SK-N-SH (cell line): ENCODE data around the gene WDR48. TPM values are rescaled to one million over a fixed set of nuclear protein-coding genes. Genes with fewer than 3 reads are reported as not detected.
A peak's percentile ranks its signal among the peaks of the same experiment; 100 is the strongest.

Source experiments
- CTCF ChIA-PET: fragments of 300-600, 350-600 bp; formaldehyde crosslinking; extraction: SDS; loops from one replicate; lab custom pipeline; 2021; lab: Yijun Ruan, JAX
- POLR2A ChIA-PET: fragments of 350-600 bp; sonication (Branson Sonifier 250); formaldehyde crosslinking; extraction: SDS; loops from one replicate; lab custom pipeline; 2020; ENCODE audit warnings: antibody characterized with exemption, inconsistent platforms; lab: Yijun Ruan, JAX
- DNase-seq: peaks from one replicate; pipeline ENCODE4 v3.0.0; 2012
- H2AFZ ChIP-seq: fragments of 200-600 bp; sonication (generic); 2 replicates; pipeline ENCODE4 v1.8.1; 2016; ENCODE audit warnings: antibody characterized with exemption, mild to moderate bottlenecking, low read depth
- H3F3A ChIP-seq: fragments of 200-600 bp; sonication (generic); replicated peaks from 2 replicates; pipeline ENCODE3; 2016; ENCODE audit warnings: antibody characterized with exemption, mild to moderate bottlenecking; ENCODE audit not compliant: insufficient read depth
- H3K27ac ChIP-seq, 2 experiments: fragments of 200-500 bp in 1 of 2; fragments of 200-600 bp in 1 of 2; sonication (Bioruptor generic) in 1 of 2; sonication (generic), shearing (Covaris generic) in 1 of 2; 2 replicates each; pipeline versions ENCODE4 v1.5.1 to v1.6.1; 2014 to 2016; ENCODE audit warnings: low read depth in 2 of 2, inconsistent platforms in 1 of 2, low read length in 1 of 2, mild to moderate bottlenecking in 1 of 2, mixed read lengths in 1 of 2
- H3K27me3 ChIP-seq: fragments of 200-600 bp; sonication (generic), shearing (Covaris generic); 2 replicates; pipeline ENCODE4 v1.6.1; 2016; ENCODE audit warnings: mixed run types; ENCODE audit not compliant: insufficient read depth
- H3K36me3 ChIP-seq, 2 experiments: fragments of 200-500 bp in 1 of 2; fragments of 200-600 bp in 1 of 2; sonication (Bioruptor generic) in 1 of 2; sonication (generic) in 1 of 2; replicated peaks in 1 of 2; 2 replicates each; pipeline versions ENCODE3 to v1.5.1; 2014 to 2016; ENCODE audit warnings: low read length in 1 of 2, mild to moderate bottlenecking in 1 of 2; ENCODE audit not compliant: insufficient read depth in 2 of 2, control insufficient read depth in 1 of 2
- H3K4me1 ChIP-seq, 2 experiments: fragments of 200-500 bp in 1 of 2; fragments of 200-600 bp in 1 of 2; sonication (Bioruptor generic) in 1 of 2; sonication (generic), shearing (Covaris generic) in 1 of 2; 2 replicates each; pipeline versions ENCODE4 v1.5.1 to v1.6.1; 2014 to 2016; ENCODE audit warnings: low read depth in 1 of 2, low read length in 1 of 2, mixed run types in 1 of 2; ENCODE audit not compliant: insufficient read depth in 2 of 2, control insufficient read depth in 1 of 2
- H3K4me2 ChIP-seq: fragments of 200-600 bp; sonication (generic), shearing (Covaris generic); 2 replicates; pipeline ENCODE4 v1.6.1; 2017; ENCODE audit warnings: mixed run types
- H3K4me3 ChIP-seq, 2 experiments: fragments of 200-500 bp in 1 of 2; fragments of 200-600 bp in 1 of 2; sonication (Bioruptor generic) in 1 of 2; sonication (generic), shearing (Covaris generic) in 1 of 2; 2 replicates each; pipeline versions ENCODE4 v1.5.1 to v1.8.1; 2014 to 2016; ENCODE audit warnings: low read depth in 2 of 2, inconsistent platforms in 1 of 2, low read length in 1 of 2, mild to moderate bottlenecking in 1 of 2, mixed read lengths in 1 of 2, moderate library complexity in 1 of 2
- H3K79me2 ChIP-seq: fragments of 200-600 bp; sonication (generic); 2 replicates; pipeline ENCODE4 v1.8.1; 2017; ENCODE audit warnings: mild to moderate bottlenecking; ENCODE audit not compliant: insufficient read depth
- H3K9ac ChIP-seq: fragments of 200-600 bp; sonication (generic); 2 replicates; pipeline ENCODE4 v1.6.1; 2017; ENCODE audit warnings: mixed run types
- H3K9me2 ChIP-seq: fragments of 200-600 bp; sonication (generic); 2 replicates; pipeline ENCODE4 v1.6.1; 2017; ENCODE audit warnings: mixed run types
- H3K9me3 ChIP-seq: fragments of 200-600 bp; sonication (generic); 2 replicates; pipeline ENCODE4 v1.6.1; 2017; ENCODE audit warnings: mixed run types, mild to moderate bottlenecking, moderate library complexity
- H4K20me1 ChIP-seq: fragments of 200-600 bp; sonication (generic); 2 replicates; pipeline ENCODE4 v1.6.1; 2017; ENCODE audit warnings: mild to moderate bottlenecking, mixed run types; ENCODE audit not compliant: insufficient read depth
- CHD2 ChIP-seq: fragments of 150-350 bp; IDR thresholded peaks from 2 replicates; pipeline ENCODE4 v1.6.1; 2018; ENCODE audit warnings: low read length; ENCODE audit not compliant: partially characterized antibody
- ELF1 ChIP-seq: IDR thresholded peaks from 2 replicates; pipeline ENCODE4 v1.4.0; 2012
- EP300 ChIP-seq, 2 experiments: IDR thresholded peaks; 2 replicates each; pipeline versions ENCODE4 v1.4.0 to v1.6.1; 2012; ENCODE audit warnings: borderline replicate concordance in 1 of 2, low read depth in 1 of 2, low read length in 1 of 2
- EZH2phosphoT487 ChIP-seq: fragments of 200-600 bp; sonication (generic); IDR thresholded peaks from 2 replicates; pipeline ENCODE4 v1.6.1; 2017; ENCODE audit warnings: low read depth, mixed run types, mild to moderate bottlenecking, antibody characterized with exemption, moderate library complexity, borderline replicate concordance
- FOSL2 ChIP-seq: IDR thresholded peaks from 2 replicates; pipeline ENCODE4 v1.4.0; 2012; ENCODE audit warnings: low read depth, mild to moderate bottlenecking, moderate library complexity, borderline replicate concordance
- FOXM1 ChIP-seq: IDR thresholded peaks from 2 replicates; pipeline ENCODE4 v1.4.0; 2012; ENCODE audit warnings: low read depth, mild to moderate bottlenecking
- GATA2 ChIP-seq: sonication (generic); formaldehyde crosslinking; IDR thresholded peaks from 2 replicates; pipeline ENCODE4 v1.5.0; 2020; ENCODE audit warnings: mild to moderate bottlenecking, missing genetic modification reagents
- JUND ChIP-seq: IDR thresholded peaks from 2 replicates; pipeline ENCODE4 v1.4.0; 2012
- MEF2A ChIP-seq: IDR thresholded peaks from 2 replicates; pipeline ENCODE4 v1.4.0; 2012; ENCODE audit warnings: low read depth, borderline replicate concordance
- MXI1 ChIP-seq: IDR thresholded peaks from 2 replicates; pipeline ENCODE4 v1.6.1; 2012; ENCODE audit warnings: mild to moderate bottlenecking, low read depth, low read length, improper control_type of control experiment
- PBX3 ChIP-seq: IDR thresholded peaks from 2 replicates; pipeline ENCODE4; 2012
- RCOR1 ChIP-seq: fragments of 150-350 bp; IDR thresholded peaks from 2 replicates; pipeline ENCODE4 v1.6.1; 2017; ENCODE audit warnings: antibody characterized with exemption, low read length
- REST ChIP-seq: IDR thresholded peaks from 2 replicates; pipeline ENCODE4 v1.6.1; 2012; ENCODE audit warnings: mild to moderate bottlenecking, low read depth, low read length, moderate library complexity
- RFX5 ChIP-seq: IDR thresholded peaks from 2 replicates; pipeline ENCODE4 v1.6.1; 2012; ENCODE audit warnings: mild to moderate bottlenecking, improper control_type of control experiment, low read length
- SIN3A ChIP-seq: IDR thresholded peaks from 2 replicates; pipeline ENCODE4 v1.6.1; 2012; ENCODE audit warnings: low read depth, mild to moderate bottlenecking, low read length, moderate library complexity, borderline replicate concordance
- TAF1 ChIP-seq: IDR thresholded peaks from 2 replicates; pipeline ENCODE4 v1.6.1; 2012; ENCODE audit warnings: low read depth, mild to moderate bottlenecking, low read length, moderate library complexity, borderline replicate concordance
- TEAD4 ChIP-seq: IDR thresholded peaks from 2 replicates; pipeline ENCODE4 v1.4.0; 2012; ENCODE audit warnings: mild to moderate bottlenecking, borderline replicate concordance; ENCODE audit not compliant: insufficient read depth
- USF1 ChIP-seq: IDR thresholded peaks from 2 replicates; pipeline ENCODE4 v1.4.0; 2012; ENCODE audit warnings: low read depth, borderline replicate concordance
- USF2 ChIP-seq: fragments of 150-350 bp; IDR thresholded peaks from 2 replicates; pipeline ENCODE4 v1.6.1; 2017; ENCODE audit warnings: antibody characterized with exemption, low read length, low read depth, borderline replicate concordance
- YY1 ChIP-seq: IDR thresholded peaks from 2 replicates; pipeline ENCODE4 v1.4.0; 2012; ENCODE audit warnings: low read depth, mild to moderate bottlenecking
- WGBS: methylation state at CpG from one replicate; pipeline ENCODE4 v1.1.6; 2017; ENCODE audit warnings: low lambda C conversion rate; 5-methylcytosine and 5-hydroxymethylcytosine counted together
- polyA plus RNA-seq, 3 experiments: library from polyadenylated mRNA; depleted of rRNA; stranded (reverse); fragments of >200 nt; gene quantifications; 2 replicates each; pipeline ENCODE4 v1.2.3, GENCODE V29; 2012

WDR48 gene
- polyA plus RNA-seq, 1 of the 3 experiments (the other 2 are of a cell fraction), result 12.1 TPM

- no peak for TF ChIP-seq USF2
- TF ChIP-seq FOSL2, result no peak
- no peak for TF ChIP-seq RFX5
- TF ChIP-seq TEAD4, result no peak
- no peak for TF ChIP-seq MEF2A
- no peak for TF ChIP-seq PBX3
- TF ChIP-seq EZH2phosphoT487, result no peak
- no peak for TF ChIP-seq JUND
- peak in 1 of 2 experiments; percentile 7; a peak in 1 of 4 replicates for TF ChIP-seq EP300 (IDR thresholded peaks at IDR 0.05; ENCODE audit: borderline replicate concordance in 1 of 2, low read depth in 1 of 2, low read length in 1 of 2)
- peak; percentile 95 for TF ChIP-seq MXI1
Measured at GRCh38 chr3:39107388-39108199, 55.8 kb downstream of the WDR48 start, which contains the start of the genes GORASP1 and TTC21A (continued).

GRCh38 chr3:39108200-39108710 is 56.4 kb downstream of the WDR48 start:
- CTCF ChIA-PET, result interaction anchor here (0.5 to 2.6 kb wide), 9 partner anchors 8 to 185 kb away, joined by 3 to 14 read pairs (median 3); no protein-coding TSS in a partner anchor
- Histone ChIP-seq H3F3A (no peaks in the 10 kb centered on the region), H3K9me3 (no peaks in the 10 kb centered on the region), H3K9me2 (no peaks in the 10 kb centered on the region), H3K4me1 (peaks cover 4 to 25% of the 10 kb centered on the region in 2 experiments; a peak in 2 of 4 replicates), H3K27me3 (no peaks in the 10 kb centered on the region), H3K36me3 (peaks cover 0 to 8% of the 10 kb centered on the region in 2 experiments), H3K4me3 (peak overlapping the region; percentile 97 to 99), H2AFZ (peak overlapping the region; percentile 89), H3K27ac (peak overlapping the region; percentile 80 to 82; a peak in 2 of 4 replicates), H3K9ac (peak overlapping the region; percentile 91), H4K20me1 (peaks cover 32% of the 10 kb centered on the region), H3K4me2 (peak overlapping the region; percentile 99), H3K79me2 (peaks cover 38% of the 10 kb centered on the region)
- DNase-seq, result no peak
- 40% methylated on average over 2 of the region's 2 CpGs for WGBS
- TF ChIP-seq REST (no peak), SIN3A (no peak), FOXM1 (no peak), RCOR1 (no peak), TEAD4 (no peak), YY1 (no peak), RFX5 (no peak), MEF2A (no peak), GATA2 (CRISPR knock-in tag) (no peak), EZH2phosphoT487 (no peak), CHD2 (no peak), TAF1 (no peak), ELF1 (no peak), USF1 (no peak), JUND (no peak)
- POLR2A ChIA-PET, result no interaction called here
